GOT3 (cell line): ENCODE data around the gene EEPD1.

Experiments used
- DNase-seq: peaks from one replicate; lab custom pipeline; 2025; ENCODE audit warnings: mixed read lengths; lab: John Stamatoyannopoulos, UW

The EEPD1 gene

DNA sequence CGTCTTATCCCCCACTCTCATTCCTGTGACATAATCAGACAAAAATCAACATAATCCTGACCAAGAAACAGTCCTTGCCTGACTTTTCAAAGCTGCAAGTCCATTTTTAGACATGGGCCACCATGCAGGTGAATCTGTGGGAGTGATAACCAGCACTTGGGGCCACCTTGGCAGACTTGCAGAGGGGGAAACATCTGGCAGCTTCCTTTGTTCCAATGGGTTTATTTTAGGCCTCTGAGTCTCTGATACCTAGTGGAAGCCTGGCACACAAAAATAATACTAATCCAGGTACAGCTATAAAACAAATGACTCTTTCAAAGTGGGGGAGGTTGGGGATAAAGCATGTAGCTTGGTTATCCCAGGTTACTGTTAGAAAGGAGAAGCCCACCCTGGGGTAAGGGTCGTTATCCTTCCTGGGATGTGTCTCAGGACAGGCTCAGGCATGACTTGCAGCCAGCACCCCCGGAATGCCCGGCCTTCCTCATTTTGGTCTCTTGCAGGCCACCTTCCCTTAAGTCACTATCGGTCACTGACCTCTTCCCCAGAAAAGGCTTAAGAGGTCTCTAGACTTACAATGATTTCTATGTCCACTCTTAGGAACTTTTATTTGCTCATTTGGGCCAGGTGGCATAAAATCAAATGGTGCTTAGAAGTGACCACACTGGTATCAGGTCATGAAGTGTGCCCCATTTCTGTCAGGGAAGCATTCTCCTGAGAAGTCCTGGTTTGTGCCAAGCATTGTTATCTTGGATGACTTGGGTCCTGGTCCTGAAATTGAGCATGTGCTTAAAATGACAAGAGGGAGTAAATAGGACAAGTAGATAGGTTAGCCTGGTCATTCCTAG, 37.6 kb downstream of the EEPD1 start:
- no peak for DNase-seq

DNA sequence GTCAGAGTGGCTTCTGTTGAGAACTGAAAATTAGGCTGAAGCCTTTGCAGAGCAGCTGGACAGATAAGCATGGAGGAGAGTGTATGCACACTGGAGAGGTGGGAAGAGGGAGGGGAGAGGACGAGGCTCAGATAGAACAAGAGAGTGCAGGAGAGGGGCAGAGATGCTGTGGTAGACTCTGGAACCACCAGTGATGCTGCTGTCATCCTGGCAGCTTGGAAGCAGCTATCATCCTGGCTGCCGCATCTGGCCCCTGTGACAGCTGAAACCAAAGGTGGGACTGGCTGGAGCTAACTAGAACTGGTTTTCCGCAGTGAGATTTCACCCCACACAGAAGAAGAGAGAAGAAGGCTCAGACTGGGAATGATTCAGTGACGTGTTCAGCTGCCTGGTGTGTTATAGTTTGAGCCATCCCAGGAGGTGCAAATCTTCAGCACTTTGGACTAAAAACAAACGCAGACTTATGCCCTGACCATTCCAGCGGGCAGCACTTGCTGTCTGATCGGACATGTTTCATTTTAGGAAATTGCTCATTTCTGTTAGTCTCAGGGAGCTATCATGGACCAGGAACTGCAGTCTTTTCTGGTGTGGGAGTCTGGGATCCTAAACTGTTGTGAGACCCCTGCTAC, 38.4 kb downstream of the EEPD1 start:
- DNase-seq = no peak

DNA sequence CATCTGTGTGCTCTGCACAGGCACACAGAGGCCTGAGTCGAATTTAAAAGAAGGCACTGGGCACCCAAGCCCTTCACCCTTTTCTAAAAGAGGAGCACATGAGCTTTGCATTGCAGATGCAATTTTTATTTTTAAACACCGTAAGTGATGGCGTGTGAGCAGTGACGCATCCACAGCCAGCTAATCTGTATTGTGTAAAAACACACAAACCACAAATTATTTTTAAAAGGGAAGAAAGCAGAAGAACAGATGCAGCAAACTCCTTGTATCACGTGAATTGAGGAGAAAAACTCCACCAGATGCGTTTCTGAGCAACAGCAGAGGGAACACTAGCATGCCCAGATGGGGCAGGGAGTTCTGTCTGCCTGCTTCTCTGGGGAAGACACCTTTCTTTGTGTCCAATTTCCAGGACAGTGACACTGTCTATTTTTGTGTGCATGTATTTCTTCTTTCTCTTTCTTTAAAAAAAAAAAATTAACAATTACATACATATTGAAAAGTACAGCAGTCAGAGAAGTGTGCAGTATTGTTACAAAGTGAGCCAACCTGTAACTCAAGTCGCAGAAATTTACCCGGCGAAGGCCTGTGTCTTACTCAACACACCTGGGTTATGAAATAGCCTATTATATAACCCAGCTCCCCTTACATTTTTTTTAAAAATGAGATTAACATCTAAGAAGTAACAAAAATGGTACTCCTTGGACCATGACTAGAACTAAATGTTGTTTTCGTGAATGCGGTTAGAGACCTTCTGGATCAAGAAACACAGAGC, 39.2 kb downstream of the EEPD1 start:
- no peak for DNase-seq

DNA sequence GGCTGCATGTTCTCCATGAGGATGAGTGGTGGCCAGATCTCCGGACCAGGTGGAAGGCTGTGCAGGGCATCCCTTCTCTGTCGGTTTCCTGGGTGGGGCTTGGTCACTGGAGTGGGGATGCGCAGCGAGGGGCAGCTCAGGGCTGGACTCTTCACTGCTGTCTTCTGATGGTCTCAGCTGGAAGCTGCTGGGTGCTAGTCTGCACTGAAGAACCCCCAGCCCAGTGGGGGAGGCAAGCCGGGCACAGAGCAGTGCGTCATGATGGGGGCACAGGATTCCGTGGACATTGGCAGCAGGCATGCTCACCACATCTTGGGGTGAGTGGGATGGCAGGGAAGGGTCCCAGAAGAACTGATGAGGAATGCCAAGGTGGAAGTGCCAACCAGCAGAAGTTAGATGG, 39.8 kb downstream of the EEPD1 start:
- no peak for DNase-seq

DNA sequence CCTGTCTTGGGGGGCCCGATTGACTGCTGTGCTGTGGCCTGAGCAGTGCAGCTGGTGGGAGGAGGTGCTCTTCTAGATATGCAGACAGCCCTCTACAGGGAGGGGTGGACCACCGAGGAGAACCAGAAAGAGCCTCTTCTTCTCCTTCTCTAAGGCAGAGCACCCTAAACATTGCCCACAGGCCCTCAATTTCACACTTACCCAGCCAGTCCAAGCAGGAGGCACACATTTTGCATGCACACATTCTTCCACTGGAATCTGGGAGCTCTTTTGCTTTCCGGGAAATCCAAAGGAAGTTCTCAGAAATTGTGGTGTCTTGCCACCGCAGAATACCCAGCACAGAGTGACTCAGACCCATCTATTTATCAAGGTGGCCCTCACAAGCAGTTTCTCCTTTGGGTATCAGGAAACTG, 45.8 kb downstream of the EEPD1 start:
- DNase-seq = no peak

DNA sequence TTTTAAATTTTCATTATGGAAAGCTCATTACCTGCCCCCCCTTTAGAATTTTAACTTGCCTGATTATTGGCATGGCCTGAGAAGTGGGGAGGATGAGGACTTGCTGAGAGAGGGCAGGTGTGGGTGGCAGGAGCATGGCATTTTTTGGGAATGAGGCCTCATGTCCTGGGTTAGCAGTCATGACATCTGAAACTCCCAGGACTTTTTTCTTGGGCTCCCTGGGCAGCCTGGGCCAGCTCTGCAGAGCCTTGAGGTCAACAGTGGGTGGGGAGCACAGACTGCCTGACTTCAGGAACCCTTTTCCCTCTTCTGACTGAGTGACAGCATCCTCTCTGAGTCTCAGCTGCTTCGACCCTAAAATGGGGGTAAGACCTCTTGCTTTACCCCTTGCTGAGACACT, 46.3 kb downstream of the EEPD1 start:
- no peak for DNase-seq

DNA sequence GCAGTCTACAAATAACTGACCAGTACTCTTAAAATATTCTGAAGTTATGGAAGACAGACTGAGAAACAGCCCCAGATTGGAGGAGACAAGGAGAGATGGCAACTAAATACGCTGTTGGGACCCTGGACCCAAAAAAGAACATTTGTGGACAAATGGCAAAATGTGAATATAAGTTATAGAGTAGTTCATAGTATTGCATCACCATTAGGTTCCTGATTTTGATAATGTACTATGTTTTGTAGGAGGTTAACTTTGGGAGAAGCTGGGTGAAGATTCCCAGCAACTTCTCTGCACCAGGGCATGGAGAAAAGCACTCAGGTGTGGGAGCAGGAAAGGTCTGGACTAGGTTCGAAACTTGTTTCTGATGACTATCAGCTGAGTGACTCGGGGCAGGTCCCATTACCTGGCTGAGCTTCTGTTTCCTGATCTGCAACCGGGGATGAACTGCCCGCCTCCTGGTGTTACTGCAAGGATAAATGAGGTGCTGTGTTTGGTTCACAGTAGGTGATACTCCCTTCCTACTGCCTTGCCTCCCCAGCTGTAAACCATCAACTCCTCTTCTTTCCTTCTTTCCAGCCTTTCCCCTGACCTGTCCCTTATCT, 48.2 kb downstream of the EEPD1 start:
- DNase-seq = no peak

DNA sequence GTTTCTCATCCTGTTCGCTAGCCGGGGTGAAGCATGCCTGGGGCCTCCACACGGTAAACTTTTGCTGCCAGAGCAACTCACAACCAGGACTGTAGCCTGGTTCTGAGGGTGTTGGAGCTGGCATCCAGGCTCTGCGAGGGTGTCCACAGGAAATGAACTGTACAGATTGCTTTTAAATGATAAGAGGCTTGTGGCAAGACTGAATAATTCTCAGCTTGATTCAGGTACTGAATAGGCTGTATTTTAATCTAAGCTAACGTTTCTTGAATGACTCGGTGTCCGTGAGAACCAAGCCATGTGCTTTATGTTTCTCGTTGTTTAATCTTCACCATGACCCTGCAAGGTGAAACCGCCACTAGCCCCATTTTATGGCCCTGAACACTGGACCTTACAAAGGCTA, 49.3 kb downstream of the EEPD1 start:
- no peak for DNase-seq

DNA sequence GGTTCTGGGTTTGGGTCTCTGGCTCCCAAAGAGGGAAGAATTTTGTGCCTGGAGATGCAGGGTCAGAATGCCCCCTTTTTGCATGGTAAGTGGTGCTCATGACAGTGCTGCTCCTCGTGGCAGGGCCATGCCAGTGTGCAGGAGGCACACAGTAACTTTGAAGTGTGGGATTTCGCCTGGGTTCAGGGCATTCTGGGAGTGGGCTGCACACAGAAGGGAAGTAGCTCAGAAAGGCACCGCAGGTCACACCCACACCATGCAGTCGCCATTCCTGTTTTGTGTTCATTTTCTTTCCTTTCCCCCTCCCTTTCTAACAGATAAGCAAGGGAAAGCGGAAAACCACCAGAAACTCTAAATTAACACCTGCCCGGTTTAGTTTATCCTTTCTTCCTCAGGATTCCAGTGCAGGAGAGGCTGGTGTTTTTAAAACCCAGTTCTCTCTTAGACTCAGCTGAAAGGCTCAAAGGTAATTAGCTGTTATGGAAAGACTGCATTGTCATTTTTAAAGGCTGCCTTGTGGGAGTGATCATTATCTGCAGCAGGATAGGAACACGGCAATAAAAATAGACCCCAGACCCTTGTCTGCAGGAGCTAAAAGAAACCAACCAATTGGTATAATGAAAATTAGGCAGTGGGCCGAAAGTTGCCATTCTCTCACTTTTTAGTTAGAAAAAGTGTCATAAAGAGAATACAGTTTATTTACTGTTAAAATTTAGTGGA, 50.2 kb downstream of the EEPD1 start:
- DNase-seq = no peak

DNA sequence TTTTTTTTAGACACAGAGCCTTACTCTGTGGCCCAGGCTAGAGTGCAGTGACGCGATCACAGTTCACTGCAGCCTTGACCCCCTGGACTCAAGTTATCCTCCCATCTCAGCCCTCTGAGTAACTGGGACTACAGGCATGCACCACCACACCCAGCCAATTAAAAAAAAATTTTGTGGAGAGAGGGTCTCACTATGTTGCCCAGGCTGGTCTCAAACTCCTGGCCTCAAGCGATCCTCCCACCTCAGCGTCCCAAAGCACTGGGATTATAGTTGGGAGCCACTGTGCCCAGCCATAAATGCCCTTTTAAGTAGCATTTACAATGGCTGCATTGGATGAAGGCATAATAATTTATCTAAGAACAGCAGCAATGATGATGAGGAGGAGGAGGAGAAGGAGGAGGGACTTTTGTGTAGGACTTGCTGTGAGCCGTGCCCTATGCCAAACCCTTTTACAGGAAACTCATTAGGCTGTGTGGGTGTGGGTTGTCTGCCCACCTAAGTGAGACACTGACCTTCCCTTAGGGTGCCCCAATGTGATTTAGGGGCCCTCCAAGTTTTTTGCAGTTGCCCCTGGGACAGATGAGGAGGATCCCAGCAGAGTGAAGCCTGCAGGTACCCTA, 51.1 kb downstream of the EEPD1 start:
- no peak for DNase-seq

DNA sequence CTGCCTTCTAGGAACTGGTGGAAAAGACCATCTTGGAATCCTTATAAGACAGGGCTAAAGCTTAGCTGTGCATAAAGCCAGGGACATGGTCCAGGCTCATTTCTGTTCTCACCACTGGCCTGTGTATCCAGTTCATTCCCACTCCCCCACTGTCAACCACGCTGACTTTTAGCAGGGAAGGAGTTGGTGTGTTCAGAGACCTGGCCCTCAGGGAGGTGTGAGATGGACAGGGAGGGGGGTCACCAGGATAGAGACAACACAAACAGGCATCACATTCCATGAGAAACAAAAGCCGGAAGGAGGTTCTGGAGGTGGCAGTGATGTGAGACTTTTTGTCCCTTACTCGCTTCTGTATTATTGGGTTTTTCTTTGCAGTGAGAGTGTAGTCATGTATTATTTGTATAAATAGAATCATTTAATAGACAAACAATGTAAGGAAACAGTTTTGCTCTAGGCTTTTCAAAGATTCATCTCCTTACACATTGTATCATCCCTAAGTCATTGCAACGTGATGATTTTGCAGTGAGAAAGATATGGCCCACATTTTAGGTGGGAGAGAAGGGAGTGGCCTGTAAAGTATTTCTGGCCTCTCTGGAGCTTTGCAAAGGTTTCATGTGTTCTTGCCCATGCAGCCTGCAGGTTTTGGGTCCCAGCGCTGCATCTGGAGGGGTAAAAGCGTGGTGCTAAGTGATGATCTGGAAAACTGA, 52.0 kb downstream of the EEPD1 start:
- DNase-seq = no peak

DNA sequence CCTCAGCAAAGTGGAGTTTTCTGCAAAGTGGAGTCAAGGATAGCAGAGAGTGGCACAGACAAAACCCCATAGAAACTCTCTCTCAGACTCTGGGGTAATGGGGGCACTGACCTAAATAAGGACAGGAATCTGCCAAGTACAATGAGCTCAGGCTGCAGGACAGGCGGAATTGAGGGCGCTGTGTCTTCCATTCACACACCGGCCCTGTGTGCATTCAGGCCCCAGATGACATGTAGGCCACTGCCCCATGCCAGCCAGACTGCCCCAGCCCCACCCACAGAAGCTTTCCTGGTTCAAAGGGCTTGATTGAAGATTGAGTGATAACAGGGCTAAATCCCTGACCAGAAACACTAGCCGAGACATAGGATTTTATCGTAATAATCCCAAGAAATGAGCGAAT, 52.7 kb downstream of the EEPD1 start:
- no peak for DNase-seq

DNA sequence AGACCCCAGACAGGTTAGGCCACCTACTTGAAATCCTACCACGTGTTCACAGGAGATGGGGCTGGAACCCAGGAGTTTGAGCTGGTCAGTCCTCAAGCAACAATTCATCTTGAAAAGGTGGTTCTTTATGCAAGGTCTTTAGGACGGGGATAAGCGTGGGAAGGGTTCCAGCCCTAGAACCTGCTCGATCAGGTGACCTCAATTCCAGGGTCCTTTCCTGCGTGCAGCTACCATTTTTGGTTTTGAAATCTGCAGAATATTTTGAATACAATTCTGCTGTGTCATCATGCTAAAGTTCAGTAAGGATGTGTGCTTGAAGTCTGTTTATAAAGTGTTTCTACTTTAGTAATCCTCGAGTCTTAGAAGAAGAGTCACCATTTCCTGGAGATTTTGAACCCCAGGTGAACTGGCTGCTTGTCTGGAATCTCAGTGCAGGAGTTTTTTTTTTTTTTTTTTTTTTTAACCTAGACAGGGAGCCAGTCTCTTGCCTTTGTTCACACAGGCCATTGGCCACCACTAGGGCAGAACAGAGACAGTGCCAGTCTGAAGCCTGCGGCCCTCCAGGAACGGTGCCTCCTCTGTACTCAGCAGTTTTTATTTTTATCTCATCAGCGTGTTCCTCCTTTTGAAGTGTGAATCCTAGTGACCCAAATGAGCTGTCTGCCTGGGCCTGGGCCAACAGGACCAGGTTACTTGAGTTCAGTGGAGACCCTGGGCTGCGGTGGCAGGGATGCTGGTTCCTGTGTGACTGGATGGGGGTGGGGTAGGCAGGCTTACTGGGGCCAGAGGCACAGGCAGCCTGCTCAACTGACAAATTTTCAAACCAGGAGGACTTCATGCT, 54.6 kb downstream of the EEPD1 start:
- DNase-seq = no peak

DNA sequence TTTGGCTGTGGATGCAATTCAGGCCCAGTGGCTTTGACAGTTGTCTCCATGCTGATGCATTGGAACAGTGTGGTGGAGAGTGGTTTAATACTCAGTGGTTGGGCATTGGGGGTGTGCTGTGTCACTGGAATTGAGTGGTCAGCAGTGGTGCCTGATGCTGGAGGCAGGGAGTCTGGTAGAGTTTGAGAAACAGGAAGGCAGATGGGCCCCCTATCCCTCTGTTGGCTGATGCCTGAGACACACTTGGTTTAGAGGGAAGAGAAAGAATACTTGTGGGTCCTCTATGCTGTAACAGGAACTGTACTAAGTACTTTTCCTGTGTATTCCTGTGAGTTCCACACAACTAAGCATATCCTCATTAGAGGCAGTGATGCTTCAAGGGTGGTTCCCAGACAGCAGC, 55.4 kb downstream of the EEPD1 start:
- no peak for DNase-seq

DNA sequence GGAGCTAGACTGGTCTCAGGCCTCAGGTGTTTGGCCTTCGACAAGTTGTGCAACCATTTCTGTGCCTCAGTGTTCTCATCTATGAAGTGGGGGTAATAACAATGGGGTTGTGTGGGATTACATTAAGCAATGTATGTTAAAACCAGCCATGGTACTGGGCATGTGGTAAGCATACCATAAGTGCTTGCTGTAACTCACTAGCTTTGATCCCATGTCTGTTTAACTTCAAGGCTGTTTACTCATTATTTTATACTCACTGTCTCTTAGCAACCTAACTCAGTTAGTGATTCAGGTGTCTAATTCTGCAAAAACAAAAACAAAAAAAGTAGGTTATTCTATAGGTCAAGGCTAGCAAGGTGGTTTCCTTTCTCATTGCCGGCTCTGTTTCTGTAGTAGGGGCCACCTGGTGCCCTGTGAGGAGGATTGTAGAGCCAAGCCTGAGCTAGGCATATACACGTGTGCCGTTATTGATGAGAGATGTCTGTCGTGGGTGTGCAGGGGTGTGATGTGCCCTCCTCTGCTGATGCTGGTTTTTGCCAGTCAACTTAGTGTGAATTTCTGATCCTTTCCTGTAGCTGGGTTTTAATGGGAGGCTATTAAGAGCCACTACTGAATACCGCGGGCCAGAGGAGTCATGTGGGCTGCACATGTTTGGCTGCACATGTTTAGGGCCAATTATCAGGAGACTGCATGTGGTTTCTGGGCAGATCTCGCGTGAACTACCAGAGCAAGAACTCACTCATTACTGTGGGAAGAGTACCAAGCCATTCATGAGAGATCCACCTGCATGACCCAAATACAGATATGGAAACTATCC, 56.2 kb downstream of the EEPD1 start:
- no peak for DNase-seq

DNA sequence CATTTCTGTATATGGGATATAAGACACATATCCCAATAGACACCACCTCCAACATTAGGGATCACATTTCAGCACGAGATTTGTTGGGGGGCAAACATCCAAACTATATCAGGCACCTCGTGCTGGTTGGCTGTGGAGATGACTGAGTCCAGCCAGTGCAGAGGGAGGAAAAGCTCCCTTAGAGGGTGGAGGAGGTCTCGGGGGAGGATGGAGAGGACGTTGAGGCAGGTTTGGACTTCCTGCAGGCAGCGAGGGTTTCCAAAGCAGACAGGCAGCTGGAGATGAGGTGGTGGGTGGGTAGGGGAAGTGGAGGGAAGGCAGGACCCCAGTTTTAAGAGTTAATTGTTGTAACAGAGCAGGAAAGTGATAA, 56.7 kb downstream of the EEPD1 start:
- no peak for DNase-seq

DNA sequence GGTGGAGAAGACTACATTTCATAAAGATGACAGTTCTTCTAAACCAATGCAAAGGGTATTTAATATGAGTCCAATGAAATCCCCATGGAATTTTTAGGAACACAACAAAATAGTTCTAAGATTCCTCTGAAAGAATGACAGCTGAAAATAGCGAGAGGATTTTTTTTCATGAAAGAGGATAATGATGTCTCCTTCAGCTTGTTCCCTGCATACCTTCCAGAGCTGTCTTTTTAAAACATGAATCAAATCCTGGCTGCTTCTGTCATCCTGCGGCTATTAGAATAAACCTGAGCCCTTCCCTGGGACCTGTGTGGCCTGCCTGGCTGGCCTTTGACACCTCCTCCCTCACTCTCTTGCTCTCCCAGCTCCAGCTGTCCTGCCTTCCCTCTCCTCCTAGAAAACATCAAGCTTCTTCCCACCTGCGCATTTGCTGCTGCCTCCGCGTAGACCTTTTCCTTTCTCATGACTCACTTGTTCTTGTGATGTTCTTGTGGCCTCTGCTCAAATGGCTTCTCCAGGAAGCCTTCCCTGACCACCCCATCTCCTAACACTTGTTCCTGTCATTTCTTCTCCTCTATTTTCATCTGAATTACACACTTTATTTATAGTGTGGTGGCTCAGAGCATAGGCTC, 57.4 kb downstream of the EEPD1 start:
- DNase-seq = no peak

DNA sequence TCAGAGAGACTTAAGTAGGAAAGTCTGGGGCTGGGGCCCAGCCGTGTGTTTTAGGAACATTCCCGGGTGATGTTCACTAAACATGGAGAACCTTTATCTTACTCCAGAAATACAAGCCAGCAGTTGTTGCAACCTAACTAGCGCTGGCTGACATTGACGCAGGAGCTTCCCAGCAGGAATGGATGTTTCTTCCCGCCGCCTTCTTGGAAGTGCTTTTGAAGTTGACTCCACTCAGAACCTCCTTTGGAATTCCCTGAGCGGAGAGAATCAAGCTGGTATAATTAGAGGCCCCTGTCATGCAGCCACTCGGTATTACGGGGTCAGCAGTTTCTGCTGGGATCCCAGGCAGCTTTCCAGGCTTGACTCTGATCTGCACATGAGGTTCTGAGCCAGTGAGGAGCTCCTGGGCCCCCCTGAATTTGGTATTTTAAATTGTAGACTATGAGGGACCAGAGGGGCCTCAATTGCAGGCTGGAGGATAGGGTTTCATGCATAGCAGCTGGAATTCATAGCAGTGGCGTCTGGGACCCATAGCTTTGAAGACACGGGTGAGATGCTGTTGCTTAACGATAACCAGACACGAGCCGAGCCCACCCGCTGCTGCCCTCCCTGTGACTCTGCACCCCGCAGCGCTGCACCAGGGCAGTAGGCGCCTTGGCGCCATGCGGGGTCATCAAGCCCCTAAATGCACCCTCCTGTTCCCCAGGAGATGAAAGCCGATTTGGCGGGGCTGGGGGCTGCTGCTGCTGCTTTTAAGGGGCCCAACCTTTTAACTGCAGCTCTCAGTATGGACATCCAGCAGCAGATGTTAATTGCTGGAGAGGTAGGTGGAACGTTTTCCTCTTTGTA, 61.8 kb downstream of the EEPD1 start:
- no peak for DNase-seq
